ENCODE data around the gene CEP170.
"Not testable (repeated sequence)": the region's sequence is repeated elsewhere in the genome, so short reads cannot be mapped to it uniquely, and the experiment has no call there.

DNA sequence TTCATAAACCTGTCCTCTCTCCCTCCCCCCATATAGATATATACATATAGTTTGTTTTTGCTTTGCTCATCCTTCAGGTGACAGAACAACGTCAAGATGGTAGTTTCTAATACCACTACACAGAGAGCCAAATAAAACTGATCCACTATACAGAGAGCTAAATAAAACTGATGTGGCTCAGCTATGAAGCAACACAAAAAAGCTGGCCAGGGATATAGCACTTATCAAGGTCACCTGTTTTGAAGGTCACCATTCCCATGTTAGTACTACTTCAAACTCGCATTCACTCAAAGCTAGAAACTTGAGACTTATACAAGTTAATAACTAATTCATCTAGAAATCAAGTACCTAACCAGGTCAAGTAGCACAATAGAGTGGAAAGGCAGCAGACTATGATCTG is 61.8 kb downstream of the CEP170 start:
- TF ChIP-seq, protein P1, sequence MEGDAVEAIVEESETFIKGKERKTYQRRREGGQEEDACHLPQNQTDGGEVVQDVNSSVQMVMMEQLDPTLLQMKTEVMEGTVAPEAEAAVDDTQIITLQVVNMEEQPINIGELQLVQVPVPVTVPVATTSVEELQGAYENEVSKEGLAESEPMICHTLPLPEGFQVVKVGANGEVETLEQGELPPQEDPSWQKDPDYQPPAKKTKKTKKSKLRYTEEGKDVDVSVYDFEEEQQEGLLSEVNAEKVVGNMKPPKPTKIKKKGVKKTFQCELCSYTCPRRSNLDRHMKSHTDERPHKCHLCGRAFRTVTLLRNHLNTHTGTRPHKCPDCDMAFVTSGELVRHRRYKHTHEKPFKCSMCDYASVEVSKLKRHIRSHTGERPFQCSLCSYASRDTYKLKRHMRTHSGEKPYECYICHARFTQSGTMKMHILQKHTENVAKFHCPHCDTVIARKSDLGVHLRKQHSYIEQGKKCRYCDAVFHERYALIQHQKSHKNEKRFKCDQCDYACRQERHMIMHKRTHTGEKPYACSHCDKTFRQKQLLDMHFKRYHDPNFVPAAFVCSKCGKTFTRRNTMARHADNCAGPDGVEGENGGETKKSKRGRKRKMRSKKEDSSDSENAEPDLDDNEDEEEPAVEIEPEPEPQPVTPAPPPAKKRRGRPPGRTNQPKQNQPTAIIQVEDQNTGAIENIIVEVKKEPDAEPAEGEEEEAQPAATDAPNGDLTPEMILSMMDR (IDR thresholded peaks at IDR 0.05): not testable (repeated sequence)
- not testable (repeated sequence) for TF ChIP-seq POLR2A (IDR thresholded peaks at IDR 0.05)

Data from Peyer's patch (tissue), 4 donors.